ENCODE measurements around the gene CDH4. TPM values are rescaled to one million over a fixed set of nuclear protein-coding genes. Genes with fewer than 3 reads are reported as not detected.

The CDH4 gene
- total RNA-seq, 1 experiment from 2014 or later = not detected

GRCh38 chr20:61359254-61359653 lies 107.2 kb downstream of the CDH4 start:
- TF ChIP-seq CTCF (conservative IDR thresholded peaks at IDR 0.05) (no peak), EZH2 (IDR thresholded peaks at IDR 0.05; ENCODE audit: low read depth) (no peak)
- Histone ChIP-seq H4K20me1 (ENCODE audit: insufficient read depth) (no peaks in the 10 kb centered on the region), H3K4me1 (replicated peaks; ENCODE audit: insufficient read depth) (no peaks in the 10 kb centered on the region), H3K9me2 (ENCODE audit: insufficient read depth) (no peaks in the 10 kb centered on the region), H2AFZ (no peak overlapping the region), H3K36me3 (ENCODE audit: low read depth) (no peaks in the 10 kb centered on the region), H3K4me3 (no peak overlapping the region), H3K4me2 (no peak overlapping the region), H3F3A (ENCODE audit: insufficient read depth, low read depth) (no peaks in the 10 kb centered on the region), H3K27ac (no peak overlapping the region), H3K9me3 (ENCODE audit: insufficient read depth, low read depth) (no peaks in the 10 kb centered on the region), H3K27me3 (ENCODE audit: insufficient read depth, low read depth) (peaks cover 97% of the 10 kb centered on the region), H3K79me2 (ENCODE audit: low read depth) (no peaks in the 10 kb centered on the region)
- CTCF ChIA-PET = no interaction called here
- intact Hi-C loops (cut with micrococcal nuclease; ENCODE audit: unreplicated experiment) = no loop called here
- POLR2A ChIA-PET (ENCODE audit: unreplicated experiment) = no interaction called here
- BruUV-seq (replicated peaks) = no TSS peak
- no peak for DNase-seq

DNA sequence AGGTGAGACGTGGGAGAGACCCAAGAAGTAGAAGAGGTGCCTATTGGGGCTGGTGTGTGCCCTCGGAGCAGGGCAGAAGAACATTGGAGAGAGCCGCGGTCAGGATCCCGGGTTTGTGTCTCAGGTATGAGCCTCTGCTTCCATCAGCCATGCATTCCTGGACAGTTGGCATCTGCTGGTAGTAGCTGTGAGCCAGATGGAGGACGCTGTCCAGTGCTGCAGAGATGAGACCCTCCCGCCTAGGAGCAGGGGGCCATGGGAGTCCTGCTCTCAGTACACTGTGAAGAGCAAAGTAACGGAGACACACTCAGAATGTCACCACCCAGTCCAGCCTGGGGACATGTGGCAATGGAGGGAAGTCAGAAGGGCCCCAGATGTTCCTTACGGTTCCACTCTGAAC lies 108.2 kb downstream of the CDH4 start:
- H3K4me1 ChIP-seq (replicated peaks; ENCODE audit: insufficient read depth) = no peaks in the 10 kb centered on the region
- no peaks in the 10 kb centered on the region for H3K9me3 ChIP-seq (ENCODE audit: insufficient read depth, low read depth)
- ChIA-PET CTCF (no interaction called here), POLR2A (ENCODE audit: unreplicated experiment) (no interaction called here)
- H3K27ac ChIP-seq = no peak overlapping the region
- no peak for DNase-seq
- H3K4me2 ChIP-seq = no peak overlapping the region
- H4K20me1 ChIP-seq (ENCODE audit: insufficient read depth) = no peaks in the 10 kb centered on the region
- BruUV-seq (replicated peaks) = no TSS peak
- no peaks in the 10 kb centered on the region for H3F3A ChIP-seq (ENCODE audit: insufficient read depth, low read depth)
- no peak overlapping the region for H2AFZ ChIP-seq
- H3K27me3 ChIP-seq (ENCODE audit: insufficient read depth, low read depth) = peaks cover 97% of the 10 kb centered on the region
- H3K36me3 ChIP-seq (ENCODE audit: low read depth) = no peaks in the 10 kb centered on the region
- no peaks in the 10 kb centered on the region for H3K79me2 ChIP-seq (ENCODE audit: low read depth)
- no peak overlapping the region for H3K4me3 ChIP-seq
- no peaks in the 10 kb centered on the region for H3K9me2 ChIP-seq (ENCODE audit: insufficient read depth)
- intact Hi-C loops (cut with micrococcal nuclease; ENCODE audit: unreplicated experiment) = no loop called here
- TF ChIP-seq CTCF (conservative IDR thresholded peaks at IDR 0.05) (no peak), EZH2 (IDR thresholded peaks at IDR 0.05; ENCODE audit: low read depth) (no peak)

GRCh38 chr20:61360940-61361339 lies 108.9 kb downstream of the CDH4 start:
- ChIA-PET CTCF (no interaction called here), POLR2A (ENCODE audit: unreplicated experiment) (no interaction called here)
- Histone ChIP-seq H3K4me2 (no peak overlapping the region), H3K79me2 (ENCODE audit: low read depth) (no peaks in the 10 kb centered on the region), H3K4me3 (no peak overlapping the region), H3F3A (ENCODE audit: insufficient read depth, low read depth) (no peaks in the 10 kb centered on the region), H3K4me1 (replicated peaks; ENCODE audit: insufficient read depth) (no peaks in the 10 kb centered on the region), H3K27ac (no peak overlapping the region), H2AFZ (no peak overlapping the region), H4K20me1 (ENCODE audit: insufficient read depth) (no peaks in the 10 kb centered on the region), H3K9me2 (ENCODE audit: insufficient read depth) (no peaks in the 10 kb centered on the region), H3K36me3 (ENCODE audit: low read depth) (no peaks in the 10 kb centered on the region), H3K9me3 (ENCODE audit: insufficient read depth, low read depth) (no peaks in the 10 kb centered on the region), H3K27me3 (ENCODE audit: insufficient read depth, low read depth) (peaks cover 98% of the 10 kb centered on the region)
- no TSS peak for BruUV-seq (replicated peaks)
- intact Hi-C loops (cut with micrococcal nuclease; ENCODE audit: unreplicated experiment) = no loop called here
- no peak for DNase-seq
- TF ChIP-seq CTCF (conservative IDR thresholded peaks at IDR 0.05) = no peak
- TF ChIP-seq EZH2 (IDR thresholded peaks at IDR 0.05; ENCODE audit: low read depth) = no peak
